NCI-H2029 (cell line): ENCODE data around the gene RHO.

ENCODE experiments used
- DNase-seq: peaks from one replicate; lab custom pipeline; 2025; lab: John Stamatoyannopoulos, UW

RHO gene

DNA sequence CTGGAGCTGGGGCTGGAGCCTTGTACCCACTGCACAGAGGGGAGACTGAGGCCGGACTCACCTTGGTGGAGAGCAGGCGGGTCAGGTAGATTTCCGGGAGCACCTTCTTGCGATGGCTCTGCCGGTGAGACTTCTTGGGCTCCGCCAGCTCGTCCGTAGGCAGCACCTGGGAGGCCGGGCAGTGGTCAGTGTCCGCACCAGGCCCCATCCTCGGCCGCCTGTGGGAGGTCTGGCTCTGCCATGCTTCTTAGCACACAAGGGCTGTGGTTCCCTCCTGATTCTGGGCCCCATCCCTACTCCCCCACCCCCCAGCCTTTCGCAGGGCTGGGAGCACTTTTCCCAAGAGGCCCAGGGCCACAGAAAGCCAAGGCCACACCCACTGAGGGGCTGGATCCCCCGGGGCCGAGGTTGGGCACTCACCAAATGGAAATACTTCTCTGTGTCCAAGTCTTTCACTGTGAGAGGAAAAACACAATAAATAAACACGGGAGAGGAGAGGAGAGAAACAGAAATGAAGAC is 31.9 kb downstream of the RHO start:
- DNase-seq = no peak

DNA sequence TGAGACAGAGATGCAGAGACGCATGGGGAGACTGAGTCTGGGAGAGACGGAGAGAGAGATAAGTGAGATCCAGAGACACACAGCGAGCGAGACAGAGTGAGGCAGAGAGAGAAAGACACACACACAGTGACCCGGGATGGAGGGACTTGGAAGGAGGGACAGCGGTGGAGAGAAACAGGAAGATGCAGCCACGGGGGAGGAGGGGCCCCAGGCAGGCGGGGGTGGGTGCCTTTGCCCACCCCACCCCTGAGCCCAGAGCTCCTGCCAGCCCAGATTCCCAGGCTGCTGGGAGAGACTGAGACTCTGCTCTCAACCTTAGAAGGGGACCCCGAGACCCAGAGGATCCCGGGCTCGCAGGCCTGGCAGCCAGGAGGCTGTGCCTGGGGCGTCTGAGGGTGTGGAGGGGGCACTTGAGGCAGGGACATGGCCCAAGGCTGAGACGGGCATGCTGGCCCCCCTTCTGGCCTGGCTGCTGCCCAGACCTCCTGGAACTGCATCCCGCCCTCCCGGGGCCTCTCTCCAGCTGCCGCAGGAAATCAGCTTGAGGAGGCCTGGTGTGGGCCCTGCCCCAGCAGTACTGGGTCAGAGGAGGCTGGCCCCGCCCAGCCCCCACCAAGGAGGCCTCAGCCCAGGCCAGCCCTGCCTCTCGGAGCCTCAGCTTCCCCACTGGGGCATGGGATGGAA is 32.6 kb downstream of the RHO start:
- DNase-seq = no peak

DNA sequence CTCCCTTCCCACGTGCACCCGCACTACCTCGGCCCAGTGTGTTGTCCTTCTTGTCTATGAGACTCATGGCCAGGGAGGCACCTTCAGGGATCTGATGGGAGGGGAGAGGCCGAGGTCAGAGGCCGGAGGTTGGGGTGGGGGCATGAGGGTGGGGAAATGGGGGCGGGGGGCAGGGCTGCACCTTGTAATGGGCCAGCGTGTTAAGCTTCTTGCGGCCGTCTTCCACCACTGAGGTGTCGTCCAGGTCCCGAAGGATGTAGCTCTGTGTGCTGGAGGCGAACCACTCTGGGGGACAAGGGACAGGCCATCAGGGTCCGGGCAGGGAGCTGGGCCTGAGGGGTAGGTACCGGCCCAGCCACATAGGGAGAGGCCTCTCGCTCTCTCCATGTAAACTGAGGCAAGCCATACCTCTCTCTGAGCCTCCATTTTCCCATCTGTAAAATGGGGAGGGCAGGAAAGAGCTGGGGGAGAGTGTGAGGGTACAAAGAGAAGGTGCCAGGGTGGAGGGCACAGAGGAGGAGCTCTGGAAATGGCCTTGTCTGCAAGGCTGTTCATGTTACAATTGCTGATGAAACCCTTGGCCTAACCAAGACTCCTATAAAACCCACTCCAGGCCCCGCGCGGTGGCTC is 33.3 kb downstream of the RHO start:
- no peak for DNase-seq

DNA sequence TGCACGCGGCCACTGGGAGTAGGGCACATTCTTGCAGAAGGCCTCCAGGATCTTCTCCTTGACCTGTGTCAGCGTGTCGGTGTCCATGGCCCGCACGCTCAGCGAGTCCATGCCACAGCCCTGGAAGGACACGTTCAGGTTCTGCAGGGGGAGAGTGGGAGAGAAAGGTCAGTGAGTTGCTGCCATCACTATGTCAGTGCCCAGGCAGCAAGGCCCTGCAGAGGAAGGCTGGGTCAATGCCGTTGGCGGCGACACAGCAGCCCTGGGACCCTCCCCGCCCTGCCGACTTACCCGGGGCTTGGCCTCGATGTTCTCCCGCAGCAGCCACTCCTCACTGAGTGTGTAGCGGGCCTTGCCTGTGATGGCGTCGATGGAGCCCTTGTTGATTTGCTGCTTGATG is 34.4 kb downstream of the RHO start:
- no peak for DNase-seq

DNA sequence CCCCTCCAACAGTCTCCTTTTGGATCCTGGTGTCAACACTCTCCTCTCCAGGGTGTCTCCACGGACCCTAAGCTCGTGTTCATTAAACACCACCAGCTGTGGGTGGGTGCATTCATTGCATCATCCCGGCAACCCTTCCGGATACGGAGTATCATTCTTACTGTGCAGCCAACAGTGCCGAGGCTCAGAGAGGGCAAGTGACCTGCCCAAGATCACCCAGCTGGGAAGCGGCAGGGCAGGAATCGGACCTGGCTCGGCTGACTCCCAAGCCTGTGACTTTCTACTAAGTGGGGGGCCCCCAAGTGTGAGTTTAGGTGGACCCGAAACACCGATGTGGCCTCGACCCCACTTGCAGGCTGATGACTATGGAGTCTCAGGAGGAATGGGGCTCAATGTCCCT is 34.9 kb downstream of the RHO start:
- no peak for DNase-seq

DNA sequence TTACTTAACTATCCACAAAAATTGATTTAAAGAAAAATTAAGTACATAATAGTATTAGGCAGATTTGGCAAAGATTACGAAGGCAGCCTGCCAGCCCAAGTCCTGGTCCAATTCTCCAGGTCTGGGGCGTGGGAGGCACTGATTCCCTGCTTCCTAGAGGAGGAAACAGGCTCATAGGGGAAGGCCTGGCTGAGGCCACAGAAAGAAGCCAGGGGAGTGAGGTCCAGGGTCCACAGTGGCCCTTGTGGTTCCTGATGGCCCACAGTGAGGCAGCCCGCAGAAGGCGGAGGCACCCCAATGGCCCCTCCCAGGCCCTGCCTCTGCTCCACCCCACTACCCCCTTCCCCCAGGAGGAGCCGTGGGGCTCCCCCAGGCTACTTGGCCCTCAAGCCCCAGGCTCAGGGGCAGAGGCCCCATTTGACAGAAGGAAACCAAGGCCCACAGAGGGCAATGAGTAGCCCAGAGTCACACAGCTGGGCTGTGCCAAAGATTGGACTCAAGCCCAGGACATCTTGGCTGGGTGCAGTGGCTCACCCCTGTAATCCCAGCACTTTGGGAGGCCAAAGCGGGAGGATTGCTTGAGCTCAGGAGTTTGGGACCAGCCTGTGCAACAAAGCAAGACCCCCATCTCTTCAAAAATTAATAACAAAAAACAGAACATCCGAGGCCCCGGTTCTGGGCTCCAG is 35.6 kb downstream of the RHO start:
- DNase-seq = no peak

DNA sequence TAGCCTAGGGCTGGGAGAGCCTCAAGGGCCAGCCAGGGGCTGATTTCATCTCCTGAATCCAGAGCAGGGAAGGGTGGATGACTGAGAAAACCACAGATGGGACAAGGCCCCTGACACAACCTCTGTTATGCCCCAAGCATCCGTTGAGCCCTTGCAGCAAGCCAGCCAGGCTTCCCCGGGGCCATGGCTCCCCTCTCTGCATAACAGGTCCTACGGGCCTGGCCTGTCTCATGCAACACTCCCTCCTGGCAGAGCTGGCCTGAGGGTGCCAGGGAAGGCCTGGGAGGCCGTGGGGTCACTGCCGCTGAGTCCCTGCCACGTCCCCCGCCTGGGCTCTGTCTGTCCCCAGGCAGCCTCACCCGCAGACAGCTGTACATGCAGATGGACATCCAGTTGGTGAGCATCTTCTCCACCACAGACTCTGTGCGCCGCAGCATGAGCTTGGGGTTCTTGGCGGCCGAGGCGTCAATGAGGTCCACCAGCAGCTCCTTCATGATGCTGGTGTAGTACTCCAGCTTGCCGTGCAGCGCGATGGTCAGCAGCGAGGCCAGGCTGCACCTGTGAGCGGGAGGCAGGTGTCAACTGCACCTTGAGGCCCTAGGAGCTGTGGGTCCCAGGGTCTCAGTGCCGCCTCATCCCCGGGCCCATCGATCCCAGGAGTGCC is 36.7 kb downstream of the RHO start:
- no peak for DNase-seq

DNA sequence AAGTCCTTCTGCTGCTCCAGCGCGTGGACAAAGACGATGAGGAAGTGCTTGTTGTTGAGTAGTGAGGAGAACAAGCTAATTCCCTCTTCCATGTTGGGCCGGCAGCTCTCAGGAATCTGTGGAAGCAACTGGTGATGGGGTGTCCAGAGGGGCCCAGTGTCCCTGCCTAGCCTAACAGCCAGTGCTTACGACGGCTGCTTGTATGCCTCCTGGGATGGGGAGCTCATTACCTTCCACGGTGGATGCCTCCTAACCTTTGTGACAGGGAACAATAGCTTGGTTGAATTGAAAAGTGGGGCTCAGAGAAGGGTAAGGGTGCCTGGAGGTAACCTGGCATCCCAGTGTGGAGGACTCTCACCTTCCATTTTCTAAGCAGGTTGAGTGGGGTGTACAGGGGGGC is 37.5 kb downstream of the RHO start:
- DNase-seq = no peak

DNA sequence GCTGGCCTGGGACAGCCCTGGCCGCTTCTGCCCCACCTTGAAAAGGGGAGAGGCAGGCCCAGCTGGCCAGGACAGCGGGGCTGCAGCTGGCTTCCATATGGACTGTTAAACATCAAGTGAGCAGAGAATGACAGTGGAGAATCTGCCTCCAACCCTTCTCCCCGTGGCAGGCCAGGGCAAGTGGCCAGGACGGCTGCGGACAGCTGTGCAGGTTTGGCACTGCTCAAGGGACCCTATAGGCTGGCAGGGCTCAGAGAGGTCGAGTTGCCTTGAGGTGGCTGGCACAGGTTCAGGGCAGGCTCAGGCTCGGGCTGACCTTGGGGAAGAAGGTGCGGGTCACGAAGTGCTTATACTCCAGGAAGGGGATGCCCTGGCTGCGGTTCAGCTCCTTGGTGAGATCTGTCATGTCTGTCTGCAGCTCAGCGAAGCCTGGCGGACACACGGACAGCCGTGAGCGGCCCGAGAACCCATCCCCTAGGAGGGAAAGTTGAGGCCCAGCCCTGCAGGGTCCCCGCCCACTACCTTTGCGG is 38.8 kb downstream of the RHO start:
- no peak for DNase-seq

DNA sequence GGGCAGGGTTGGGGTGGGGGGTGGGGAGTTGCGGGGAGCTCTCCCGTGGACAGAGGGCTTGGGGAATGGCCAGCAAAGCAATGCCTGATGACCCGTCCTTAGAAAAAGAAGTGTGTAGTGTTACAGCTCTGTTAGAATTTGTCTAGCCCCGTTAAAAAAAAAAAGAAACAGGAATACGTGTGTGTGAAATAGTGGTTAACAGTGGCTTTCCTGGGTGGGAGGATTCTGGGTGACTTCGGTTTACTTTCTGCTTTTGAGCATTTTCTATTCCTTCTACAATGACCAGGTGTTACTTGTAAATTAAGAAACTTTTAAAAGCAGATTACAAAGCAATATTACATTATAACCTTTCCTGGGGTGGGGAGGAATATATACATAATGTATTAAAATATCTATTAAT is 39.5 kb downstream of the RHO start:
- no peak for DNase-seq

DNA sequence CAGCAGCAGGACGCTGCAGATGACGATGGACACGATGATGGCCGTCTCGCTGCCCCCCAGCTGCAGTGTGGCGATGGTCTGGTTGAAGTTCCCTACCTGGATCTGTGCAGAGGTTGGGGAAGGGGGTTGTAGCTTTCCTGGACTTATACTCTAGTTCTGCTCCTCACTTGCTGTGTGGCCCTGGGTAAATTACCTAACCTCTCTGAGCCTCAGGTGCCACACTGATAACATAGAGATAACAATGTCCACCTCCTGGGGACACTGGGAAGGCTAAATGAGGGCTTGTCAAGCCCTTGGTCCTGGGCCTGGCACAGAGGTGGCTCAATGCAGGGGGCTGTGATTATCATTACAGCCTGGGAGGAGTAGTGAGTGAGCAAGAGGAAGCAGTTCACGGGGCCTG is 41.4 kb downstream of the RHO start:
- no peak for DNase-seq

DNA sequence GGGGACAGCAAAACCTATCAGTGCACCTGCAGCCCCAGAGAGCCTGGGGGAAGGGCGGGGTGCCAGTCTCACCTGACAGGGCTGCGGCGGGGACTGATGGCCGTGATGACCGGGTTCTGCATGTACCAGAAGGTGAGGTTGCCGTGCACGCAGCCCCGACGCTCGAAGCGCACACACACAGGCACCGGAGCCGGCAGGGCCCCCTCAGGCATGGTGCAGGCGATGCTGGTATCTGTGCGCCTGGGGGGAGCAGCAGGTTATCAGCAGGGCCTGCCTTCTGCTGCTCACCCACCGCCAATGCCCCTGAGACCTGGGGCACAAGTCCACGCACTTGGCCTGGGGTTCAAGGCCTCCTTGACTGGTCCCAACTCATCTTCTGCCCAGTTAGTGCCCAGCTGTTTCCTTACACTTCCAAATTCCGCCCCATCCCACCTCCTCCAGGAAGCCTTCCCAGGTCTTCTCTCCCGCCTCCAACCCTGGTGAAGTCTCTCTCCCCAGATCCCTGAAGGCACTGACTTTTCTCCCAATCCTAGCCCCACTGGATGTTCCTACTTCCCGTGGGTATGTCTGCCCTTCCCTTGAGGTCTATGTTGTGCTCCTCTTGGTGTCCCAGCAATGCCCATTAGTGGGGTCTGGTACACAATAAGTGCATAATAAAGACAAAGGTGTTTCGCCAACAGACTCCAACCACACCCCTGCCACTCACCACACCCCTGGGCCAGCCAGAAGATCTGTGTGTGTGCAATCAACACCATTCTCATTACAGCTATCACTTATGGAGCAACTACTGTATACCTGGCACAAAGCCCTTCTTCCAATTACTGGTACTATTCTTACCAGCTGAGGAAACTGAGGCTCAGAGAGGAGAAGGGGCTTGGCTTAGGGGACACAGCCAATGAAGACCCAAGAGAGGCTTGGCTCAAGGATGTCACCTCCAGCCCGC is 43.4 kb downstream of the RHO start:
- DNase-seq = no peak

DNA sequence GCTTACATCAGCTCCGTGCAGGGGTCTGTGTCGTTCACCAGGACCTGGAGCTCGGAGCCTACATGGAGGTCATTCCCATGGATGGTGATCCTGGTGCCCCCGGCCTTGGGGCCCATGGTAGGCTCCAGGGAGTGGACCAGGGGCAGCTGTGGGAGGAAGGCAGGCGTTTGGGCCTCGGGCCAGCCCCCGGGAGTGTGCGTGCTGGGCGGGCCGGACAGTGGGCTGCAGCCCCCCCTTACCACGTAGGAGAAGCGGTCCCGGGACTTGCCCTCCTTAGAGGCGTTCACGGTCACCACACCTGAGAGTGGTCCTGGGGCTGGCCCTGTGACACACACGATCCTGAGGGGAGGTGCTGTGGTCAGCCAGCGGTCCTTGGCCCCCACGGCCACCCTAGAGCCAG is 44.2 kb downstream of the RHO start:
- no peak for DNase-seq

DNA sequence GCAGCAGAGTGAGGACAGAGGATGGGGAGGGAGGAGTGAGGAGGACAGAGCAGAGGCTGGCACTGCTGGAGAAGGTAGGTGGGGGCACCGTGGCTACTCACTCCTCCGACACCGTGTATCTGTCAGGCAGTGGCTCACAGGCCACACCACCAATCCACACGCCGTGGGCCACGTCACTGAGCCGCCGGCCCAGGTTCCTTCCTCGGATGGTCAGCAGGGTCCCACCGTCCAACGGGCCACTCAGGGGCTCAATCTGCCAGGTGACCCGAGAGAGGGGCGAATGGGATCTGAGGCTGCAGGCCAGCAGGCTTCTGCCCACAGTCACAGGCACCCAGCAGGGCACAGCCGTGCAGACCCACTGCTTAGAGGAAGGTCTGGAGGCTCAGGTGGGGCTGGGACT is 45.1 kb downstream of the RHO start:
- no peak for DNase-seq

DNA sequence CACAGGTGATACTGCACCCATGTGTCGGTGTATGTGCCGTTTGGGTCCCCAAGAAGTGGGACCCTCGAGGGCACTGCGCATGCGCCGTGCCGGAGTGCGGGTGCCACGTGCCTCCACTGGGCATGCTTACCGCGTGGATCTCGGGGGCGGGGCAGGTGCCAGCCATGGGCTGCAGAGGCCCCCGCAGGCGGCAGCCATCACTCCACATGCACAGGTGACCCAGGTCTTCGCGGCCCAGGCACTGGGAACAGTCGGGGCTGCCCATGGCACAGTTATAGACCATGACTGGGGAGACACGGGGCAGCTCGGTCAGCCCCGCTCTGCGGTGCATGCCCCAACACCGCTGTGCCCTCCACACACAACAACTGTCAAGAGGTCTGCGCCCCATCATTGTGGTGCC is 45.8 kb downstream of the RHO start:
- no peak for DNase-seq

DNA sequence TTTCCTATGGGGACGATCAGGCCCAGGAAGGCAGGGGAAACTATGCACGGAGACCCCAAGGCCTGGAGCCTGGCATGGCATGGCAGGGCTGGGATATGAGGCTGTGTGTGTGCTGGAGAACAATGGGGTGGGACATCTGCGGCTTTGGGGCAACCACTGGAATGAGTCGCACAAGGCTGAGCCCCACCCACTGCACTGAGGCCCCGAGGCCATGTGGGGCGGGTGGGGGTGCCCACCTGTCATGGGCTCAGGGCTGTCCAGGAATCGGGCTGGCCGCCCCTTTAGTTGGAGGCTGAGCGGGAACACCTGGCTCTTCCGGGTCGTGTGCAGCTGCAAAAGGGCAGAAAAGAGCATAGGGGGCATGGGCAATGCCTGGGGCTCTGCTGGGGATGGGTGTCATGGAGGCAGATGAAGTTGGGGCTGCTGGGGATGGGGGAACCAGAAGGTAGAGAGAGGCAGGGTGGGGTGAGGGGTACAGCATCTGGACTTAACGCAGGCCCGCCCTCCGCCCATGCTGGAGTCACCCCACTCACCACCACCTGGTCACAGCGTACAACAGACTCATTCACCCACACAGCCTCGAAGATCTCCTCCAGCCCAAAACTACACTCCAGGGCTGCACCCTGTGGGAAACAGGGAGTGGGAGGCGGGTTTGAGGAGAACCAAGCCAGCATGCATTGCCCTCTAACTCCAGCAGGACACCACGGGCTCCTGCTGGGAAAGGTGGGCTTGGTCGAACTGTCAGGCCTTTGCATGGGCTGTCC is 47.0 kb downstream of the RHO start:
- no peak for DNase-seq

DNA sequence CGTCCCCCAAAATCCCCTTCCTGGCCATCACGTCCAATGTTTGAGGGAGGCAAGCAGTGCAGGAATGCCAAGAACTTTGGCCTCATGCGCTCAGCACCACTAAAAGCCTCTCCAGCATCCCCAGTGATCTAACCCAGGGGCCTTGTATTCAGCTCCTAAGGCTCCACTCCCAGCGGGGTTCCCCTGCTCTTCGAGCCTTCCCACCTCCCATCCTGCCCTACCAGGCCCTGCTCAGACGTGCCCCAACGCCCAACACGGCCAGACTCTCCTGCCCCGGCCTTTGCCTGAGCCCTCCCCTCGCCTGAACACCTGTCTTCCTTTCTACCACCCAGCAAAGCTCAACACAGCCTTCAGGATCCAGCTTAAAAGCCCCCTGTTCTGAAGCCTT is 47.6 kb downstream of the RHO start:
- no peak for DNase-seq

DNA sequence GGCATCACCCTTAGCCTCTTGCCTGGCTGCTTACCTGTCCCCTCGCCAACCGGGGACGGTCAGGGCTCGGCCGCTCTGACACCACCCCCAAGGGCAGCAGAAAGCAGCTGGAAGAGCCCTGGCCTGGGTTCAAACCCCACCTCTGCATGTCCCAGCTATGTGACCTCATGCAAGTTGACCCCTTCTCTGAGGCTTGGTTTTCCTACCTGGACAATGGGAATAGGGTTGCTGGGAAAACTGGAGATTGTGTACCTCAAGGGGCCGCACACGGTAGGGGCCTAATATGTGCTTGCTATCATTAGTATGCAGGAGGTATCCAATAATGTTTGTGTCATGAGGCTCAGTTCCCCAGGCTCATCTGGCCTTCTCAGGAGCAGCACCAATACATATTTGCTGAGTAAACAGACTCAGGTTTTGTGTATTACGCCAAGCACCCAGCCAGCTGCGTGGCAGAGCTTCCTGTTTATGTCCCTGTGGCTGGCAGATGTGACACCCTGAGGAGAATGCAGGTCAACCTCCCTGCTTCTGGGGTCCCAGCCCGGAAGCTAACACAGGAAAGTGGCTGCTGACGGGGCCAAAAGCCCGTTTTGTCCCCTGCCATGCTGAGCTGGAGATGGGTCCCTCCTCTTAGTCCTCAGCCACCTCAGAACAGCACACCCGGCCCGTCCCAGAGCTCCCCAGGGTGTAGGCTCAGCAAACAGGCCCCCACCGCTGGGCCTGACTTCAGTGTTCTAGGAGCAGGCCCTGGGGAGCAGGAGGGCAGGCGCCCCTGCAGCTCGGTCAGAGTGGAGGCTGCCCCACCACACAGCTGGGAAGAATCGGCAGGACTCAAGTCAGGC is 48.3 kb downstream of the RHO start:
- DNase-seq = peak; percentile 78

DNA sequence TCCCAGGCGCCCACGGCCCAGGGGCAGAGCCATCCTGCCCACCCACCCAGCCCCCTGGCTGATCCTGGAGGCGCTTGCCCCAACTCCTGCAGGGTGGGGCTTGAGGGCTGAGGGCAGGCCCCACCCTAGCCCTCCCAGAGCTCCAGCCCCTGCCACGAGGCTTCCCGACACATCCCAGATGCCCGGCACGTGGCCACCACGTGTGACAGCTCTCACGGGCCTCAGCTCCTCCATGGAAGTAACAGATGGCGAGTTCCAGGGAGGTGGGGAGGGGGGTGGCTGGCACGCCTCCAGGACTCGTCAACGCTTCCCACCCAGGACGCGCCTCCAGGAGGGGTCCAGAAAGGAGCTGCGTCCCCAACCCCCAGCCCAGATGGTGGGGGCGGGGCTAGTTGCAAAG is 48.9 kb downstream of the RHO start:
- DNase-seq = no peak
